Endothelial cell of umbilical vein (primary cell): ENCODE data around the gene CLTCL1. TPM values are rescaled to one million over a fixed set of nuclear protein-coding genes. Genes with fewer than 3 reads are reported as not detected.

Experiments
- BruUV-seq: library from RNA; stranded (reverse); fragments of 400-500 nt; replicated peaks from 2 replicates; lab custom pipeline; 2021; lab: Mats Ljungman, UMichigan
- CTCF ChIA-PET: fragments of 300-600, 350-600 bp; sonication (Branson Sonifier 250); formaldehyde crosslinking; loops from one replicate; lab custom pipeline; 2021; ENCODE audit warnings: antibody characterized with exemption, inconsistent platforms; lab: Charles Lee
- POLR2A ChIA-PET: fragments of 300-600, 350-600 bp; sonication (Branson Sonifier 250); formaldehyde crosslinking; loops from one replicate; lab custom pipeline; 2021; ENCODE audit warnings: antibody characterized with exemption, inconsistent platforms; lab: Charles Lee
- DNase-seq: peaks from one replicate; pipeline ENCODE4 v3.0.0-alpha.2; 2011; ENCODE audit warnings: low read depth, low spot score
- FAIRE-seq: peaks from 2 replicates; lab custom pipeline; 2011; peaks lifted over from hg19 to GRCh38; lab: Jason Lieb, UNC
- H2AFZ ChIP-seq: 2 replicates; pipeline ENCODE4 v1.6.0; 2012; ENCODE audit warnings: low read depth, low read length, control low read depth, inconsistent platforms
- H3K27ac ChIP-seq: 2 replicates; pipeline ENCODE4 v1.5.1; 2011; ENCODE audit warnings: low read depth, mild to moderate bottlenecking, control low read depth, low read length, moderate library complexity; ENCODE audit not compliant: insufficient read depth
- H3K27me3 ChIP-seq, 2 experiments: 2 replicates each; pipeline versions ENCODE4 v1.6.0 to v1.6.1; 2011; ENCODE audit warnings: low read length in 2 of 2, mixed read lengths in 1 of 2; ENCODE audit not compliant: control insufficient read depth in 2 of 2, insufficient read depth in 2 of 2
- H3K36me3 ChIP-seq, 2 experiments: 2 replicates in 1 of 2; 3 replicates in 1 of 2; pipeline ENCODE4 v1.5.1; 2011; ENCODE audit warnings: low read length in 2 of 2, mild to moderate bottlenecking in 1 of 2, moderate library complexity in 1 of 2; ENCODE audit not compliant: control insufficient read depth in 2 of 2, insufficient read depth in 2 of 2; ENCODE audit errors: extremely low read depth in 1 of 2
- H3K4me1 ChIP-seq: 3 replicates; pipeline ENCODE4 v1.5.1; 2011; ENCODE audit warnings: mild to moderate bottlenecking, low read length; ENCODE audit not compliant: control insufficient read depth, insufficient read depth; ENCODE audit errors: extremely low read depth
- H3K4me2 ChIP-seq: 2 replicates; pipeline ENCODE4 v1.6.1; 2011; ENCODE audit warnings: low read length, control low read depth, mixed read lengths; ENCODE audit not compliant: insufficient read depth
- H3K4me3 ChIP-seq, 3 experiments: fragments of 200-600 bp in 1 of 3; sonication (generic), shearing (Covaris generic) in 1 of 3; replicated peaks in 1 of 3; 2 replicates each; pipeline ENCODE4 v1.5.1; 2011 to 2016; ENCODE audit warnings: control low read depth in 3 of 3, low read length in 3 of 3, mild to moderate bottlenecking in 2 of 3, inconsistent platforms in 1 of 3, low read depth in 1 of 3, moderate library complexity in 1 of 3; ENCODE audit not compliant: insufficient read depth in 1 of 3
- H3K79me2 ChIP-seq: 2 replicates; pipeline ENCODE4 v1.6.0; 2012; ENCODE audit warnings: low read length, inconsistent platforms; ENCODE audit not compliant: control insufficient read depth, insufficient read depth
- H3K9ac ChIP-seq: replicated peaks from 2 replicates; pipeline ENCODE3; 2011; ENCODE audit warnings: low read length, control low read depth; ENCODE audit not compliant: insufficient read depth; ENCODE audit errors: extremely low read depth
- H3K9me1 ChIP-seq: replicated peaks from 3 replicates; pipeline ENCODE4 v1.6.0; 2011; ENCODE audit warnings: mild to moderate bottlenecking, low read length; ENCODE audit not compliant: control insufficient read depth, insufficient read depth; ENCODE audit errors: extremely low read depth
- H3K9me3 ChIP-seq: replicated peaks from 2 replicates; pipeline ENCODE4 v1.5.1; 2012; ENCODE audit warnings: low read length, inconsistent platforms; ENCODE audit not compliant: control insufficient read depth, insufficient read depth
- H4K20me1 ChIP-seq: replicated peaks from 2 replicates; pipeline ENCODE3; 2011; ENCODE audit warnings: mild to moderate bottlenecking, low read length; ENCODE audit not compliant: control insufficient read depth, insufficient read depth; ENCODE audit errors: extremely low read depth
- EZH2 ChIP-seq: IDR thresholded peaks from 2 replicates; pipeline ENCODE4 v1.6.1; 2012; ENCODE audit warnings: borderline replicate concordance, low read depth, mild to moderate bottlenecking, moderate library complexity, low read length, inconsistent platforms; ENCODE audit not compliant: severe bottlenecking
- FOS ChIP-seq: IDR thresholded peaks from 2 replicates; pipeline ENCODE4 v1.6.1; 2011; ENCODE audit warnings: mild to moderate bottlenecking, low read length, moderate library complexity, borderline replicate concordance; ENCODE audit not compliant: insufficient read depth
- GATA2 ChIP-seq: IDR thresholded peaks from 2 replicates; pipeline ENCODE4 v1.7.0; 2011; ENCODE audit warnings: low read depth, mild to moderate bottlenecking, moderate library complexity, mixed read lengths, low read length; ENCODE audit not compliant: insufficient read length, insufficient read depth
- JUN ChIP-seq: IDR thresholded peaks from 2 replicates; pipeline ENCODE4 v1.6.1; 2011; ENCODE audit warnings: borderline replicate concordance, low read depth; ENCODE audit not compliant: insufficient read length, insufficient read depth
- MYC ChIP-seq: IDR thresholded peaks from one replicate; pipeline ENCODE4 v1.6.1; 2011; ENCODE audit warnings: mild to moderate bottlenecking, low read depth, low read length
- POLR2A ChIP-seq: IDR thresholded peaks from 2 replicates; pipeline ENCODE4 v1.6.1; 2012; ENCODE audit warnings: low read depth, mild to moderate bottlenecking, control low read depth, low read length
- POLR2AphosphoS5 ChIP-seq: IDR thresholded peaks from 2 replicates; pipeline ENCODE4 v1.6.1; 2012; ENCODE audit warnings: low read depth, mild to moderate bottlenecking, control low read depth, low read length, moderate library complexity; ENCODE audit not compliant: insufficient read depth
- dilution Hi-C: fragments of 300-500 bp; cut with MboI; formaldehyde crosslinking; loops from one replicate; pipeline ENCODE4 v1.15.0; 2019; ENCODE audit warnings: low sequenced_read_pairs; ENCODE audit not compliant: extremely low pct_ligation_motif_present
- intact Hi-C: fragments of 100-400 bp; cut with micrococcal nuclease; formaldehyde crosslinking; loops from one replicate; pipeline ENCODE4 v1.10.0; 2022
- polyA plus RNA-seq, 4 experiments: library from polyadenylated mRNA; depleted of rRNA in 3 of 4; stranded (reverse) in 3 of 4; unstranded in 1 of 4; fragments of >200 nt; gene quantifications; 2 replicates each; pipeline versions ENCODE4 v1.2.1 to v1.2.3, GENCODE V29; 2011 to 2012; ENCODE audit warnings: missing spikeins in 1 of 4
- total RNA-seq: library from RNA; stranded (reverse); gene quantifications from 2 replicates; pipeline ENCODE4 v1.2.3, GENCODE V29; 2021
- TF ChIP-seq, protein P1 (sequence below): IDR thresholded peaks from 2 replicates; pipeline ENCODE4 v1.6.1; 2011; ENCODE audit not compliant: insufficient read depth, insufficient read length
- TF ChIP-seq, protein P2 (sequence below), 2 donors: IDR thresholded peaks; 1 replicate in 1 of 2; 2 replicates in 1 of 2; pipeline ENCODE4 v1.5.1; 2011; ENCODE audit warnings: low read length in 2 of 2, mild to moderate bottlenecking in 2 of 2, moderate library complexity in 2 of 2, control low read depth in 1 of 2, inconsistent platforms in 1 of 2, low read depth in 1 of 2; ENCODE audit not compliant: insufficient read depth in 1 of 2; ENCODE audit errors: extremely low read depth in 1 of 2

The CLTCL1 gene
- total and polyA plus RNA-seq, 2 donors (not counting 3 experiments of a cell fraction or from before 2014, with no cell fraction given) = 5.0 to 6.2 TPM

DNA sequence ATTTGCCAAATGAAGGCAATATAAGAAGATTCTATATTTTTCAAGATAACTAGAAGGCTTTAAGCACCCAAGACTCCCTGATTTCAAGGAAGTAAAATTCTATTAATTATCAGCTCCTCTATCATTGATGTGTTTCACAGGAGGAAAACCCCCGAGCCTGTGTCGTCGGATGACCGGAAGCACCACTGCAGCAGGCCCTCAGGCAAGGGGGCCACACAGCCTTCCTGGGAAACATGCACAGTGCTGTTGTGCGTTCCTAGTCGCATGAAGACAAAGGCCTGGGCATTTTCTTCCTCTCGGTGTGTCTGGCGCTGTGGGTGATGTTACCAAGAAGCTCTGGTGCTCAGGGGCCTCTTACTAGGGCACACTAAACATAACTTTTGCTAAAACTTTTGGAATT, 16.4 kb downstream of the CLTCL1 start:
- POLR2A ChIA-PET = no interaction called here
- TF ChIP-seq MYC = no peak
- no peak for TF ChIP-seq GATA2
- TF ChIP-seq POLR2AphosphoS5 = no peak
- TF ChIP-seq, protein P1, sequence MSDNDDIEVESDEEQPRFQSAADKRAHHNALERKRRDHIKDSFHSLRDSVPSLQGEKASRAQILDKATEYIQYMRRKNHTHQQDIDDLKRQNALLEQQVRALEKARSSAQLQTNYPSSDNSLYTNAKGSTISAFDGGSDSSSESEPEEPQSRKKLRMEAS = no peak
- TF ChIP-seq FOS = no peak
- TF ChIP-seq JUN = no peak
- TF ChIP-seq, protein P2, sequence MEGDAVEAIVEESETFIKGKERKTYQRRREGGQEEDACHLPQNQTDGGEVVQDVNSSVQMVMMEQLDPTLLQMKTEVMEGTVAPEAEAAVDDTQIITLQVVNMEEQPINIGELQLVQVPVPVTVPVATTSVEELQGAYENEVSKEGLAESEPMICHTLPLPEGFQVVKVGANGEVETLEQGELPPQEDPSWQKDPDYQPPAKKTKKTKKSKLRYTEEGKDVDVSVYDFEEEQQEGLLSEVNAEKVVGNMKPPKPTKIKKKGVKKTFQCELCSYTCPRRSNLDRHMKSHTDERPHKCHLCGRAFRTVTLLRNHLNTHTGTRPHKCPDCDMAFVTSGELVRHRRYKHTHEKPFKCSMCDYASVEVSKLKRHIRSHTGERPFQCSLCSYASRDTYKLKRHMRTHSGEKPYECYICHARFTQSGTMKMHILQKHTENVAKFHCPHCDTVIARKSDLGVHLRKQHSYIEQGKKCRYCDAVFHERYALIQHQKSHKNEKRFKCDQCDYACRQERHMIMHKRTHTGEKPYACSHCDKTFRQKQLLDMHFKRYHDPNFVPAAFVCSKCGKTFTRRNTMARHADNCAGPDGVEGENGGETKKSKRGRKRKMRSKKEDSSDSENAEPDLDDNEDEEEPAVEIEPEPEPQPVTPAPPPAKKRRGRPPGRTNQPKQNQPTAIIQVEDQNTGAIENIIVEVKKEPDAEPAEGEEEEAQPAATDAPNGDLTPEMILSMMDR (IDR thresholded peaks at IDR 0.05; ENCODE audit: extremely low read depth in 1 of 2, insufficient read depth in 1 of 2, low read depth in 1 of 2, low read length in 2 of 2) = no peak
- no peak for TF ChIP-seq EZH2
- TF ChIP-seq POLR2A = no peak
- intact Hi-C loops = no loop called here
- DNase-seq (no peak), FAIRE-seq (no peak)
- no peak overlapping the region for H2AFZ ChIP-seq
- CTCF ChIA-PET = interaction anchor here (0.7 to 1.4 kb wide), 3 partner anchors 12 to 95 kb away, joined by 3 to 4 read pairs (median 3); no protein-coding TSS in a partner anchor
- H3K79me2 ChIP-seq = no peaks in the 10 kb centered on the region
- H3K4me1 ChIP-seq = no peaks in the 10 kb centered on the region
- H3K27ac ChIP-seq = no peak overlapping the region
- no peak overlapping the region for H3K9ac ChIP-seq
- no peaks in the 10 kb centered on the region for H3K9me3 ChIP-seq
- BruUV-seq = no TSS peak
- dilution Hi-C loops = no loop called here
- no peak overlapping the region for H3K4me2 ChIP-seq
- H3K36me3 ChIP-seq = no peaks in the 10 kb centered on the region
- H3K9me1 ChIP-seq = no peaks in the 10 kb centered on the region
- no peaks in the 10 kb centered on the region for H4K20me1 ChIP-seq
- no peaks in the 10 kb centered on the region for H3K27me3 ChIP-seq
- H3K4me3 ChIP-seq = no peak overlapping the region
